ENCODE results near the gene C11orf98.
"Not testable (repeated sequence)": the region's sequence is repeated elsewhere in the genome, so short reads cannot be mapped to it uniquely, and the experiment has no call there.

Gene C11orf98

DNA sequence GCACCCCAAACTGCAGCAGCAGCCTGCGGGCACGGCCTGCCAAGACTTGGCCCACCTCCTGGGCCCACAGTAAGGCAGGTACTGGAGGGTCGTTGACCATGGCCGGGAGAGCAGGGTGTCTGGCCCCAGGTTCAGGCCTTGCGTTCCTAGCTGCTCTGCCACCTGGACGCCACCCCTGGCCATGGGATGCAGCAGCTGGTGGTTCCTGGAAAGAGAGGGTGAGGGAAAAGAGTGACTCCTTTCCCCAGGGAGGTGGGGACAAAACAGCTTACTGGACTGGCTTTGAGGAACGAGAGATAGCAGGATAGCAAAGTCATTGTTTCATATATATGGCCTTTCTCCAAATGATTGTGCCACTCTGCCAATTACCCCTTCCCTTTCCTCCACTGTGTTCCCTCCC is 40.4 kb upstream of the C11orf98 start:
- no peak for DNase-seq (ENCODE audit: low read depth, low spot score)
- CTCF ChIA-PET, result interaction anchor here (1.1 to 11.2 kb wide), 5 partner anchors 13 to 312 kb away, joined by 3 to 152 read pairs (median 4); partner anchors contain the start of gene LRRN4CL
- TF ChIP-seq, protein P1, sequence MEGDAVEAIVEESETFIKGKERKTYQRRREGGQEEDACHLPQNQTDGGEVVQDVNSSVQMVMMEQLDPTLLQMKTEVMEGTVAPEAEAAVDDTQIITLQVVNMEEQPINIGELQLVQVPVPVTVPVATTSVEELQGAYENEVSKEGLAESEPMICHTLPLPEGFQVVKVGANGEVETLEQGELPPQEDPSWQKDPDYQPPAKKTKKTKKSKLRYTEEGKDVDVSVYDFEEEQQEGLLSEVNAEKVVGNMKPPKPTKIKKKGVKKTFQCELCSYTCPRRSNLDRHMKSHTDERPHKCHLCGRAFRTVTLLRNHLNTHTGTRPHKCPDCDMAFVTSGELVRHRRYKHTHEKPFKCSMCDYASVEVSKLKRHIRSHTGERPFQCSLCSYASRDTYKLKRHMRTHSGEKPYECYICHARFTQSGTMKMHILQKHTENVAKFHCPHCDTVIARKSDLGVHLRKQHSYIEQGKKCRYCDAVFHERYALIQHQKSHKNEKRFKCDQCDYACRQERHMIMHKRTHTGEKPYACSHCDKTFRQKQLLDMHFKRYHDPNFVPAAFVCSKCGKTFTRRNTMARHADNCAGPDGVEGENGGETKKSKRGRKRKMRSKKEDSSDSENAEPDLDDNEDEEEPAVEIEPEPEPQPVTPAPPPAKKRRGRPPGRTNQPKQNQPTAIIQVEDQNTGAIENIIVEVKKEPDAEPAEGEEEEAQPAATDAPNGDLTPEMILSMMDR (IDR thresholded peaks at IDR 0.05; ENCODE audit: insufficient read depth, low read length, missing control alignments), result no peak
- H3K4me3 ChIP-seq (ENCODE audit: low read depth, low read length), result peak overlapping the region; percentile 77
- POLR2A ChIA-PET, result interaction anchor here (0.7 to 2.4 kb wide), 11 partner anchors 11 to 136 kb away, joined by 3 to 18 read pairs (median 6); partner anchors contain the start of genes C11orf98, CSKMT, HNRNPUL2 and INTS5

GRCh38 chr11:62703921-62704320 is 38.9 kb upstream of the C11orf98 start:
- CTCF ChIA-PET, result interaction anchor here (1.3 to 11.2 kb wide), 2 partner anchors 12 to 308 kb away, joined by 3 to 152 read pairs; partner anchors contain the start of gene LRRN4CL
- H3K4me3 ChIP-seq (ENCODE audit: low read depth, low read length); DNase-seq (ENCODE audit: low read depth, low spot score): not testable (repeated sequence)
- POLR2A ChIA-PET, result interaction anchor here (1.3 kb wide), 1 partner anchor 10 kb away, joined by 6 read pairs; no protein-coding TSS in a partner anchor

DNA sequence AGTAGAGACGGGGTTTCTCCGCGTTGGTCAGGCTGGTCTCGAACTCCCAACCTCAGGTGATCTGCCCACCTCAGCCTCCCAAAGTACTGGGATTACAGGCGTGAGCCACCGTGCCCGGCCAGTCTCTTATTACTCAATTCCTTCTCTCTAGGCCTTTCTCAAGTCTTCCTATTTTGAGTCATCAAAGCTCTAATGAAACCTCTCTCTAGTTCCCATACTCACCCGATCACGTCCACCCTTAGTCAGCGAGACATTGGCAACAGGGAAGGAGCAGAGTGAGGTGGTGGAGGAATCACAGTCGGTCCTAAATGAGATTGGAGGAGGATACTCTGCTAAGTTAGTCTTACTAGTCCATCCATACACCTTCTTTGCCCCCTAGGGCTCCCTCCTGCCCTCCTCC is 37.2 kb upstream of the C11orf98 start:
- POLR2A ChIA-PET, result no interaction called here
- CTCF ChIA-PET, result interaction anchor here (1.4 to 11.2 kb wide), 2 partner anchors 10 to 21 kb away, joined by 5 to 152 read pairs; partner anchors contain the start of gene LRRN4CL

GRCh38 chr11:62694455-62695167 is 29.6 kb upstream of the C11orf98 start:
- POLR2A ChIA-PET, result interaction anchor here (0.6 to 1.8 kb wide), 4 partner anchors 10 to 30 kb away, joined by 3 to 6 read pairs (median 4); partner anchors contain the start of genes C11orf98, CSKMT and LBHD1
- TF ChIP-seq, protein P1 (IDR thresholded peaks at IDR 0.05; ENCODE audit: insufficient read depth, low read length, missing control alignments), result peak; percentile 84
- no peak overlapping the region for H3K4me3 ChIP-seq (ENCODE audit: low read depth, low read length)
- CTCF ChIA-PET, result interaction anchor here (0.6 to 10.7 kb wide), 24 partner anchors 10 to 313 kb away, joined by 3 to 152 read pairs (median 4); partner anchors contain the start of genes BSCL2, C11orf98, CSKMT and GNG3
- no peak for DNase-seq (ENCODE audit: low read depth, low spot score)

More for the DNA sequence above, 37.2 kb upstream of the C11orf98 start:
- TF ChIP-seq, protein P1 (IDR thresholded peaks at IDR 0.05; ENCODE audit: insufficient read depth, low read length, missing control alignments), result no peak
- no peak for DNase-seq (ENCODE audit: low read depth, low spot score)
- no peak overlapping the region for H3K4me3 ChIP-seq (ENCODE audit: low read depth, low read length)

- DNase-seq (ENCODE audit: low read depth, low spot score); H3K4me3 ChIP-seq (ENCODE audit: low read depth, low read length): not testable (repeated sequence)
- ChIA-PET POLR2A (interaction anchor here (0.8 to 1.8 kb wide), 3 partner anchors 11 to 29 kb away, joined by 3 to 6 read pairs (median 5); partner anchors contain the start of genes C11orf98, CSKMT and LBHD1), CTCF (interaction anchor here (0.5 to 10.7 kb wide), 15 partner anchors 11 to 312 kb away, joined by 3 to 152 read pairs (median 6); partner anchors contain the start of genes BSCL2, C11orf98, CSKMT and GNG3)
Observed at GRCh38 chr11:62693624-62694023, 28.6 kb upstream of the C11orf98 start.

DNA sequence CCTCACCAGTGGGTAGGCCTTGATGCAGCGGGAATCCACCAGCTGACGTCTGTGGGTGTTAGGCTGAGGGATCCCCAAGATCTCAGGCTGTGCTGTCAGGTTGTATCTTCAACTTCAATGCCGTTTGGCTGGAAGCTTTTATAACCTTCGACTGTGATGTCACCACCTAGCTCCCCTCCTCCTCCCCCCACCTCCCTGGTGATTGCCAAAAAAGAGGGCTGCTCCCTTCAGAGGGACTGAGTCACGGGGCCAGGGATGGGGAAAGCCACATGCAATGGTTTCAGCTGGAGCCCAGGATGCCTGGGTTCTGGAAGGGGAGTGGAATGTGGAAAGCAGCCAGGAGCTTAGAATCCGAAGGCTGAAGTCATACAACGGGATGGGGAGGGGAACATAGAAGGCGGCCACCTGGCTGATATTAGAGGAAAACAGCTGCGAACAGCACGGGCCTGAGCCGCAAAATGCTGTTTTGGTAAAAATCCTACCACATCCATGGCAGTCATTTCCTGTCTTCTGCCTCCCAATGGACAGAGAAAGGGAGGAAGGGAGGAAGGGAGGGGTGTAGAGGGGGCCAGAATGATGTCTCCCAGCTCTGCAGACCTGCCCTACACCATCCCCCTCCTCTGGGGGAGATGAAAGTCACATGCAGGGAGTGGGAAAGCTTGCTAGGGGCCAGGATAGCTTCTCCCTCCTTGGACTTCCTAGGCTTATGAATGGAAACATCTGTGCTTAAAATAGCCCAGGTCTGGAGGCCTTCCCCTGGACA is 24.6 kb upstream of the C11orf98 start, which contains the start of gene LRRN4CL:
TSS of gene LRRN4CL (minus strand) at position 110 of the 763 bp plus-strand sequence. CDS start 1,022 bp downstream, outside the sequence.
- TF ChIP-seq, protein P1 (IDR thresholded peaks at IDR 0.05; ENCODE audit: insufficient read depth, low read length, missing control alignments), result no peak
- peak within 1 kb of the TSS; percentile 45 for H3K4me3 ChIP-seq (ENCODE audit: low read depth, low read length)
- ChIA-PET POLR2A (interaction anchor here (0.8 to 3.6 kb wide), 14 partner anchors 9 to 152 kb away, joined by 3 to 43 read pairs (median 5); partner anchors contain the start of genes B3GAT3, BSCL2, C11orf98 and CSKMT), CTCF (interaction anchor here (0.6 to 10.7 kb wide), 13 partner anchors 8 to 310 kb away, joined by 3 to 152 read pairs (median 6); partner anchors contain the start of genes BSCL2, GNG3, LBHD1 and TUT1)
- no peak for DNase-seq (ENCODE audit: low read depth, low spot score)
